Esophagus muscularis mucosa (tissue), 4 donors: Measurements from ENCODE around the gene ACP4. TPM values are rescaled to one million over a fixed set of nuclear protein-coding genes. Genes with fewer than 3 reads are reported as not detected.

Experiments
- DNase-seq: peaks from one replicate; pipeline ENCODE4 v3.0.0-alpha.2; 2017; ENCODE audit errors: extremely low spot score
- H3K27ac ChIP-seq, 4 donors: fragments of 200-600 bp; sonication (generic); replicated peaks in 1 of 4; 1 replicate in 3 of 4; 2 replicates in 1 of 4; pipeline ENCODE4 v1.5.1; 2016 to 2019; ENCODE audit warnings: mild to moderate bottlenecking in 1 of 4
- H3K27me3 ChIP-seq, 4 donors: fragments of 200-600 bp; sonication (generic); one replicate each; pipeline versions ENCODE4 v1.5.1 to v1.6.0; 2016 to 2019
- H3K36me3 ChIP-seq, 4 donors: fragments of 200-600 bp; sonication (generic); one replicate each; pipeline ENCODE4 v1.5.1; 2016 to 2019
- H3K4me1 ChIP-seq, 4 donors: fragments of 200-600 bp; sonication (generic); one replicate each; pipeline ENCODE4 v1.5.1; 2016 to 2019
- H3K4me3 ChIP-seq, 4 donors: fragments of 200-600 bp; sonication (generic); 1 replicate in 2 of 4; 2 replicates in 2 of 4; pipeline ENCODE4 v1.5.1; 2016 to 2019; ENCODE audit warnings: mild to moderate bottlenecking in 4 of 4, moderate library complexity in 1 of 4
- H3K9me3 ChIP-seq, 4 donors: fragments of 200-600 bp; sonication (generic); 1 replicate in 3 of 4; 2 replicates in 1 of 4; pipeline ENCODE4 v1.5.1; 2016 to 2019
- CTCF ChIP-seq, 3 experiments: fragments of 200-600 bp in 2 of 3; fragments of 450-650 bp in 1 of 3; sonication (generic) in 2 of 3; IDR thresholded peaks; one replicate each; pipeline ENCODE4 v1.5.1; 2017 to 2019; ENCODE audit warnings: antibody characterized with exemption in 3 of 3, mild to moderate bottlenecking in 2 of 3, moderate library complexity in 1 of 3
- EP300 ChIP-seq: sonication (generic); formaldehyde crosslinking; IDR thresholded peaks from one replicate; pipeline ENCODE4 v1.6.1; 2017; ENCODE audit warnings: antibody characterized with exemption
- POLR2A ChIP-seq: fragments of 450-650 bp; IDR thresholded peaks from one replicate; pipeline ENCODE4 v1.6.1; 2017; ENCODE audit warnings: antibody characterized with exemption, moderate library complexity, mild to moderate bottlenecking, low read depth
- POLR2AphosphoS5 ChIP-seq, 2 donors: sonication (generic); formaldehyde crosslinking; IDR thresholded peaks; one replicate each; pipeline ENCODE4 v1.6.1; 2017; ENCODE audit warnings: antibody characterized with exemption in 2 of 2
- WGBS: methylation state at CpG from one replicate; pipeline ENCODE4 v1.1.5; 2018; 5-methylcytosine and 5-hydroxymethylcytosine counted together
- intact Hi-C: fragments of 100-400 bp; cut with DNase I; formaldehyde crosslinking; loops from one replicate; pipeline ENCODE4 v1.15.1; 2023
- total RNA-seq, 4 donors: library from RNA; depleted of rRNA; stranded (reverse); fragments of >200 nt; gene quantifications; one replicate each; pipeline versions ENCODE4 v1.1.0 to v1.2.1, GENCODE V29; 2016

The ACP4 gene
- total RNA-seq, 4 donors from 2014 or later, result not detected

DNA sequence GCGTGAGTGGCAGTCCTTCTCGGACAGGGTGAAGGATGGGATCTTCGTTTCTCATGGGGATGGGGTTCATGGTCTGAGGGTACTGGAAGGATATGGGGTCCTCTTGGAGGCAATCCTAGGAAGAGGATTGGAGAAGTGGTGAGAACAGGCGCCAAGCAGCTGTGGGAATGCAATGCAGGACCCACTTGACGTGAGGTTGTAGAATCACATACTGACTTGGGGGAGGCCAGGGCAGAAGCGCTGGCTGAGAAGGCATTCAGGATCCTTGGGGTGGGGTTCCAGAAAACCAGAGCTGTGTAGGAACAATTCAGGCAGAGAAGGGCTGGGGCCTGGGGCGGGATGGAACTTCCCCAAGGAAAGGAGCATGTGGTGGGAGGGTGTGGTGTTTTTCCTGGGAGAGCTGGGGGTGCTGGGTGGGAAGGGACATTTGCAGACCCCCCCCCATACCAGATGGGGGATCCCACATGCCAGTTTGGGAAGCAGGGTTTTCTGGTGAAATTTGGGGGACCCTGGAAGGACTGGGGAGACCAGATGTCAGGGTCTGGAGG is 32.5 kb downstream of the ACP4 start:
- H3K27me3 ChIP-seq, result peaks cover 0 to 79% (median 31%) of the 10 kb centered on the region in 4 donors

GRCh38 chr19:50823389-50824042 is 33.3 kb downstream of the ACP4 start, which contains the start of gene KLK1:
Gene KLK1 (minus strand): TSS chr19:50823787. CDS start chr19:50823748, 39 bp downstream.
- WGBS, result 68% methylated on average over 10 of the region's 14 CpGs
- H3K9me3 ChIP-seq, result no peaks in the 10 kb centered on the region
- H3K4me3 ChIP-seq, result no peak within 1 kb of the TSS
- H3K36me3 ChIP-seq, result no peaks in the 10 kb centered on the region
- H3K27ac ChIP-seq, result no peak within 1 kb of the TSS
- H3K27me3 ChIP-seq, result peaks cover 0 to 79% (median 25%) of the 10 kb centered on the region in 4 donors
- H3K4me1 ChIP-seq, result peaks cover 0 to 14% (median 12%) of the 10 kb centered on the region in 4 donors
- TF ChIP-seq CTCF (IDR thresholded peaks at IDR 0.05) (no peak), POLR2AphosphoS5 (IDR thresholded peaks at IDR 0.05) (no peak), EP300 (no peak), POLR2A (no peak)
- intact Hi-C loops, result no loop called here
- no peak for DNase-seq

More for the DNA sequence above, 32.5 kb downstream of the ACP4 start:
- Histone ChIP-seq H3K27ac (no peak overlapping the region), H3K4me1 (peaks cover 3 to 21% (median 19%) of the 10 kb centered on the region in 4 donors), H3K36me3 (no peaks in the 10 kb centered on the region), H3K9me3 (no peaks in the 10 kb centered on the region), H3K4me3 (no peak overlapping the region)
- TF ChIP-seq CTCF (IDR thresholded peaks at IDR 0.05) (no peak), EP300 (no peak), POLR2AphosphoS5 (IDR thresholded peaks at IDR 0.05) (no peak), POLR2A (no peak)
- 63% methylated on average over 7 of the region's 7 CpGs for WGBS
- intact Hi-C loops, result no loop called here
- DNase-seq, result no peak

GRCh38 chr19:50826492-50827240 is 36.5 kb downstream of the ACP4 start:
- Histone ChIP-seq H3K36me3 (no peaks in the 10 kb centered on the region), H3K9me3 (no peaks in the 10 kb centered on the region), H3K4me3 (no peak overlapping the region), H3K4me1 (no peaks in the 10 kb centered on the region), H3K27ac (no peak overlapping the region), H3K27me3 (peaks cover 0 to 74% (median 5%) of the 10 kb centered on the region in 4 donors)
- WGBS, result 79% methylated on average over 43 of the region's 43 CpGs
- DNase-seq, result no peak
- TF ChIP-seq POLR2A (no peak), POLR2AphosphoS5 (IDR thresholded peaks at IDR 0.05) (no peak), CTCF (IDR thresholded peaks at IDR 0.05) (no peak), EP300 (no peak)
- intact Hi-C loops, result no loop called here

DNA sequence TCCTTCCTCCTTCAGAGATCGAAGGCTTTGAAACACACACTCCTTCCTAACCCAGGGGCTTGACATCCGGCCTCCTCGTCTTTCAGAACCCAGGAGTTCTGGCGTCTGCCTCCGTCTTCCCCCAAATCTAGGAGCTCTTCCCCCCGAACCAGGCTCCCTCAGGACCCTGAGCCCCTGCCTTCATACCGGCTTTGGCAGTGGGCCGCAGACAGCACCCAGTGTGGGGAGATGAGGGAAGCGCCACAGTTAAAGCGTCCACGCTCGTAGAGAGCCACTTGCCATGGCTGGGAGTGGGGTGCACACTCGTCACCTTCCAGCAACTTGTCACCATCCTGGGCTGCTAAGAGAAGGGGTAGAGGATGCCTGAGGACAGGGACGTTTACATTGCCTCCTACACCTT is 37.3 kb downstream of the ACP4 start:
- 79% methylated on average over 14 of the region's 14 CpGs for WGBS
- Histone ChIP-seq H3K4me1 (no peaks in the 10 kb centered on the region), H3K27me3 (peaks cover 0 to 70% (median 3%) of the 10 kb centered on the region in 4 donors), H3K27ac (no peak overlapping the region), H3K4me3 (no peak overlapping the region), H3K9me3 (no peaks in the 10 kb centered on the region), H3K36me3 (no peaks in the 10 kb centered on the region)
- DNase-seq, result no peak
- no peak for TF ChIP-seq CTCF (IDR thresholded peaks at IDR 0.05)
- no peak for TF ChIP-seq POLR2AphosphoS5 (IDR thresholded peaks at IDR 0.05)
- TF ChIP-seq EP300, result no peak
- no peak for TF ChIP-seq POLR2A
- intact Hi-C loops, result no loop called here
